ENCODE measurements around the gene D2HGDH. TPM values are rescaled to one million over a fixed set of nuclear protein-coding genes. Genes with fewer than 3 reads are reported as not detected.
"Not testable (repeated sequence)": the region's sequence is repeated elsewhere in the genome, so short reads cannot be mapped to it uniquely, and the experiment has no call there.

Gene D2HGDH
- total RNA-seq, 2 donors from 2014 or later: 38.7 to 55.3 TPM

DNA sequence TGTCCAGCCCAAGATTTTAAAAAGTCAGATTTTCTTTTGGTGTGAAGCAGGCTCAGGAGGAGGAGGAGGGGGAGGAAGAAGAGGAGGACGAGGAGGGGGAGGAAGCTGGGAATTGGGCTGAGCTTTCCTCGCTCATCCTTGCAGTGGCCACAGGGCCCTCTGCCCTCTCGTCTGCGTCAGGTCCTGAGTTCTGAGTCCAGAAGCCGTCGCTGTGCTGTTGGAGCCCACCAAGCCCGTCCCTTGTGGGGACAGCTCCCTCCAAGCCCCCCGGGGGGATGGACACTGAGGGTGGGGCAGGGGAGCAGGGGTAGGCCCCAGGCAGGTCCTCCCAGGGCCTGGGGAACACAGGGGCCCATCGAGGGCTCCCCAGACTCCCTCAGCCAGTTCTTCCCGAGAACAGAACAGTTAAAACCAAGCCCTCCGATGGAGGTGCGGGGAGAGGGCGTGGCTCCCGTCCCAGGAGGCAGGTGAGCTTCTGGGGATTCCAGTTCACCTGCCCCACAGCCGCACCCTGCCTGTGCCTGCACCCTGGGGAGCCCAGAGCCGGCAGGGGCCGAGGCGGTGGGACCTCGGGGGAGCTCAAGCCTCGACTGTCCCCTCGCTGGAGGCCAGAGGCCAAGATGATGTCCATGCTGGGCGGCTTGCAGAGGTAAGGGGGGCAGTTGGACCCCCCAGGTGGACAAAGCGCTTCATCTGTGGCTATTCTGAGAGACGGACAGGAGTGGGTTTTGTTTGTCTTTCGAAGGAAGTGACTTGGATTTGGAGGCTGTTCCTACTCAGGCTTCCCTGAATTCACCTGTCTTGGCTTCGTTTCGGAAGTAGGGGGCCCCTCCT lies 42.1 kb downstream of the D2HGDH start, which contains the start of gene GAL3ST2:
GAL3ST2 (plus strand) TSS at position 487 of the 834 bp plus-strand sequence; CDS start at position 621, 134 bp downstream.
- peaks cover 3% of the 10 kb centered on the region for H3K4me1 ChIP-seq (replicated peaks)
- WGBS: 79% methylated on average over 22 of the region's 27 CpGs
- DNase-seq (ENCODE audit: low spot score): no peak
- TF ChIP-seq POLR2AphosphoS5 (IDR thresholded peaks at IDR 0.05) (no peak), POLR2A (IDR thresholded peaks at IDR 0.05) (no peak)
- TF ChIP-seq, protein P1, sequence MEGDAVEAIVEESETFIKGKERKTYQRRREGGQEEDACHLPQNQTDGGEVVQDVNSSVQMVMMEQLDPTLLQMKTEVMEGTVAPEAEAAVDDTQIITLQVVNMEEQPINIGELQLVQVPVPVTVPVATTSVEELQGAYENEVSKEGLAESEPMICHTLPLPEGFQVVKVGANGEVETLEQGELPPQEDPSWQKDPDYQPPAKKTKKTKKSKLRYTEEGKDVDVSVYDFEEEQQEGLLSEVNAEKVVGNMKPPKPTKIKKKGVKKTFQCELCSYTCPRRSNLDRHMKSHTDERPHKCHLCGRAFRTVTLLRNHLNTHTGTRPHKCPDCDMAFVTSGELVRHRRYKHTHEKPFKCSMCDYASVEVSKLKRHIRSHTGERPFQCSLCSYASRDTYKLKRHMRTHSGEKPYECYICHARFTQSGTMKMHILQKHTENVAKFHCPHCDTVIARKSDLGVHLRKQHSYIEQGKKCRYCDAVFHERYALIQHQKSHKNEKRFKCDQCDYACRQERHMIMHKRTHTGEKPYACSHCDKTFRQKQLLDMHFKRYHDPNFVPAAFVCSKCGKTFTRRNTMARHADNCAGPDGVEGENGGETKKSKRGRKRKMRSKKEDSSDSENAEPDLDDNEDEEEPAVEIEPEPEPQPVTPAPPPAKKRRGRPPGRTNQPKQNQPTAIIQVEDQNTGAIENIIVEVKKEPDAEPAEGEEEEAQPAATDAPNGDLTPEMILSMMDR (IDR thresholded peaks at IDR 0.05): no peak
- H3K27ac ChIP-seq: no peak within 1 kb of the TSS
- H3K36me3 ChIP-seq: no peaks in the 10 kb centered on the region
- intact Hi-C loops (cut with DNase I): no loop called here
- H3K27me3 ChIP-seq (replicated peaks; ENCODE audit: insufficient read depth): no peaks in the 10 kb centered on the region
- no peak within 1 kb of the TSS for H3K4me3 ChIP-seq
- no peaks in the 10 kb centered on the region for H3K9me3 ChIP-seq

DNA sequence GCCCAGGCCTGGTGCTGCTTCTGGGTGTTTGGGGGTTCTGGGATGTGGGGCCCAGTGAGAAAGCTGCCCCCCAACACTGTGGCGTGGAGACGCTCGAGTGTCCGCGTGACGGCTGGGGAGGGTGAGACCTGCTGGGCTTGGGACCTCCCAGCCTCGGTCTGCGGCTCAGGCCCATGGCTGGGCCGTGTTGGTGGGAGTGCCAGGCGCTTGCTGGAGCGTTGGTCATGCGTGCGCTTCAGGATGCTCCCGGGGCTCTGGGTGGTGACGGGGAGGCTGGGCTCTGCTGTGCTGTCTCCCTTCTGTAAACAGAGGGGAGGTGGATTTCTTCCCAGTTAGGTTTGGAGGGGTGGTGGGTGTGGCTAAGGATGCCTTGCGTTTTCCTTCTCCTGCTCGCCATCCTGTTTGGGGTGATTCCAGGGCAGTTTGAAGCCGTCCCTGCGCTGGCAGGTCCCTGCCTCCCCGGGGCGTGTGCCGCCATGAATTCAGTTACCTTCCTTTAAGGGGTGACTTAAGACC lies 42.8 kb downstream of the D2HGDH start:
- no peak overlapping the region for H3K4me3 ChIP-seq
- intact Hi-C loops (cut with DNase I): no loop called here
- H3K36me3 ChIP-seq: no peaks in the 10 kb centered on the region
- H3K9me3 ChIP-seq: no peaks in the 10 kb centered on the region
- no peaks in the 10 kb centered on the region for H3K27me3 ChIP-seq (replicated peaks; ENCODE audit: insufficient read depth)
- 64% methylated on average over 22 of the region's 22 CpGs for WGBS
- TF ChIP-seq, protein P1 (IDR thresholded peaks at IDR 0.05): no peak
- no peak for TF ChIP-seq POLR2A (IDR thresholded peaks at IDR 0.05)
- no peak for TF ChIP-seq POLR2AphosphoS5 (IDR thresholded peaks at IDR 0.05)
- no peak for DNase-seq (ENCODE audit: low spot score)
- no peak overlapping the region for H3K27ac ChIP-seq
- H3K4me1 ChIP-seq (replicated peaks): peaks cover 3% of the 10 kb centered on the region

DNA sequence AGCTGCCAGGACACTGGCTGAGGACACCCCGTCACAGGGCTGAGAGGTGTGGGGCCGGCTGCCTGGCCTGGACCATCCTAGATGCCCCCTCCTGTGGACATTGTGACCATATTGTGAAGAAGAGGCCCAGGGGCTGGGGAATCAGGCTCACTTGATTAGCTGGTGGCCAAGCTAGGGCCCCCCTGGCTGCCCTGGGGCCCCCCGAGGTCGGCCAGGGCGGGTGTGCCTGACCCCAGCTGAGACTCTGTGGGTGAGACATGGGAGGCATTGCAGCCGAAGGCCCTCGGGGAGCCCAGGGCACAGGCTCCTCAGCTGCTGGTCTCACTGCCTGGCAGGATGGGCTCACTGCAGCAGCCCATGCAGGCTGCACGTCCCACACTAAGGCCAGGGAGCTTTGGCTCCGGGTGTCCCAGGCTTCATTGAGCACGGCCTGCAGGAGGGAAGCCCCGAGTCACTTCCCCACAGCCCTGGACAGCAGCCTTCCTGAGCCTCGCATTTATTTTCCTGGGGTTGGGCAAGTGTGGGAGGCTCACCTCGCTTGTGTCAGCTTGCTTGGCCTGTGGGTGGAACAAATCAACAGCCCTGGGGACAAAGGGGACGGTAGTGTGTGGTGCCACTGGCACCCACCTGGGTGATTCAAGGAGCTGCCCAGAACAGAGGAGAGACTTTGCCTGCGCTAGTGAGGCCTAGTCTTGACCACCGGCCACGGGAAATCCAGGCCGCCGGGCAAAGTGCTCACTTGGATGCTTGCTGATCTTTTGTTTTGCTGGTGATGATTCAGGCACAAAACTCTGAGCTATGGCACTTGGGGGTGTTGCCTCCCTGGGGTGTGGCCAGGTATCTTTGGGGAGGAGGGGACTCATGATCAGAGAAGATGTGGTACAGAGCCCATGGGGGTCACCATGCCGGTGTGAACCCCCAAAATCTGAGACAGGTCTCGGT lies 43.5 kb downstream of the D2HGDH start:
- no peak overlapping the region for H3K4me3 ChIP-seq
- no peaks in the 10 kb centered on the region for H3K27me3 ChIP-seq (replicated peaks; ENCODE audit: insufficient read depth)
- H3K4me1 ChIP-seq (replicated peaks): peaks cover 3% of the 10 kb centered on the region
- DNase-seq (ENCODE audit: low spot score): no peak
- TF ChIP-seq POLR2A (IDR thresholded peaks at IDR 0.05): no peak
- TF ChIP-seq, protein P1 (IDR thresholded peaks at IDR 0.05): no peak
- no peak overlapping the region for H3K27ac ChIP-seq
- no peaks in the 10 kb centered on the region for H3K9me3 ChIP-seq
- intact Hi-C loops (cut with DNase I): no loop called here
- 69% methylated on average over 19 of the region's 21 CpGs for WGBS
- H3K36me3 ChIP-seq: no peaks in the 10 kb centered on the region

DNA sequence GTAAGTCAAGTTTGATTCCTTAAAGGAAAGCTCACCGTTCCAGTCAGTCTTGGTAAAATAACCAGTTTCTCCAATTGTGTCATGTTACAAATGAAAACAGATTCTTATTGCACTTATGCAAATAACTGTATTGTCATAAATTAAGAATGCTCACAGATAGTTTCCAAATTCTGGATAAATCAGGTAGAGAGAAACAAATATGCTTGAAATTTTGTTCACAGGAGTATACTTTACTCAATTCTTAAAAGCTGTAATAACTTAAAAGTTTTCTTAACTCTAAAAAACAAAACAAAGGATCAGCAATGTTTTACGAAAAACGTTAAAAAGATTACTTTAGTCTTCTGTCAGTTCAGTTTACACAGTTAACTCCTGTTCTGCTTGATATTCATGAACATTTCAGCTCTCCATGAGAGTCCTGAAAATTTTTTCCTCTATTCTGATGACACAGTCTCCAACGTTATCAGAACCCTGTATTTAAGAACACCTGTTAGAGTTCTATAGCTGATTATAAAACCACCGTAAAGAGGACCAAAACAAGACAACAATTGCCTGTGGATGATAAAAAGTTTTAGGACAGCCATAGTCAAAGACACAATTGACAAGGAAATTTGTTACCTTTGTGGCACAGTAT lies 46.6 kb downstream of the D2HGDH start:
- no peaks in the 10 kb centered on the region for H3K27me3 ChIP-seq (replicated peaks; ENCODE audit: insufficient read depth)
- intact Hi-C loops (cut with DNase I): no loop called here
- no peaks in the 10 kb centered on the region for H3K9me3 ChIP-seq
- H3K27ac ChIP-seq: no peak overlapping the region
- no peak for DNase-seq (ENCODE audit: low spot score)
- no peak overlapping the region for H3K4me3 ChIP-seq
- no peaks in the 10 kb centered on the region for H3K36me3 ChIP-seq
- H3K4me1 ChIP-seq (replicated peaks): no peaks in the 10 kb centered on the region
- TF ChIP-seq POLR2A (IDR thresholded peaks at IDR 0.05): no peak
- TF ChIP-seq POLR2AphosphoS5 (IDR thresholded peaks at IDR 0.05): no peak
- TF ChIP-seq, protein P1 (IDR thresholded peaks at IDR 0.05): no peak
- WGBS: 77% methylated on average over 5 of the region's 5 CpGs

DNA sequence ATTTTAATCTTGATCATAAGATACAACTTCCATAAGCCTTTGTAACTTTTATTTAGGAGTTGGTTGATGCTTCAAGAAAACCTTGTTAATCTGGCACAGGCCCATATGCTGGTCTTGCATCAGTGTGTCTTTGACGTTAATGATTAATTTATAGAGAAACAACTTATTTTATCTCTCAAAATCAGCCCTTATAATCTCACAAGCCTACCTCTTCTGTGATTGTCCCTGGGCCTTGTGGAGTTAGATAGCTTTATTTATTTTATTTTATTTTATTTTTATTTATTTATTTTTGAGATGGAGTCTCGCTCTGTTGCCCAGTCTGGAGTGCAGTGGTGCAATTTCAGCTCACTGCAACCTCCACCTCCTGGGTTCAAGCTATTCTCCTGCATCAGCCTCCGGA lies 47.6 kb downstream of the D2HGDH start:
- H3K4me1 ChIP-seq (replicated peaks); H3K4me3 ChIP-seq; H3K36me3 ChIP-seq; H3K9me3 ChIP-seq; H3K27ac ChIP-seq; intact Hi-C loops (cut with DNase I); H3K27me3 ChIP-seq (replicated peaks; ENCODE audit: insufficient read depth); DNase-seq (ENCODE audit: low spot score): not testable (repeated sequence)
- 96% methylated on average over 3 of the region's 3 CpGs for WGBS

Measured in prostate gland (tissue), 2 donors.